PC-3 (cell line): Measurements from ENCODE around the gene CD101.

Source experiments
- EZH2 ChIP-seq: fragments of 300-600 bp; sonication (generic); IDR thresholded peaks from one replicate; pipeline ENCODE4 v1.6.1; 2017; ENCODE audit warnings: antibody characterized with exemption, mild to moderate bottlenecking, low read length; ENCODE audit not compliant: unreplicated experiment
- EZH2phosphoT487 ChIP-seq: fragments of 300-600 bp; sonication (generic); IDR thresholded peaks from 2 replicates; pipeline ENCODE4 v1.6.1; 2018; ENCODE audit warnings: mild to moderate bottlenecking, antibody characterized with exemption, low read length, borderline replicate concordance
- TF ChIP-seq, protein P1 (sequence below): fragments of 300-600 bp; sonication (generic); conservative IDR thresholded peaks from 2 replicates; pipeline ENCODE4 v1.5.1; 2017; ENCODE audit warnings: antibody characterized with exemption, low read depth, mild to moderate bottlenecking, low read length

DNA sequence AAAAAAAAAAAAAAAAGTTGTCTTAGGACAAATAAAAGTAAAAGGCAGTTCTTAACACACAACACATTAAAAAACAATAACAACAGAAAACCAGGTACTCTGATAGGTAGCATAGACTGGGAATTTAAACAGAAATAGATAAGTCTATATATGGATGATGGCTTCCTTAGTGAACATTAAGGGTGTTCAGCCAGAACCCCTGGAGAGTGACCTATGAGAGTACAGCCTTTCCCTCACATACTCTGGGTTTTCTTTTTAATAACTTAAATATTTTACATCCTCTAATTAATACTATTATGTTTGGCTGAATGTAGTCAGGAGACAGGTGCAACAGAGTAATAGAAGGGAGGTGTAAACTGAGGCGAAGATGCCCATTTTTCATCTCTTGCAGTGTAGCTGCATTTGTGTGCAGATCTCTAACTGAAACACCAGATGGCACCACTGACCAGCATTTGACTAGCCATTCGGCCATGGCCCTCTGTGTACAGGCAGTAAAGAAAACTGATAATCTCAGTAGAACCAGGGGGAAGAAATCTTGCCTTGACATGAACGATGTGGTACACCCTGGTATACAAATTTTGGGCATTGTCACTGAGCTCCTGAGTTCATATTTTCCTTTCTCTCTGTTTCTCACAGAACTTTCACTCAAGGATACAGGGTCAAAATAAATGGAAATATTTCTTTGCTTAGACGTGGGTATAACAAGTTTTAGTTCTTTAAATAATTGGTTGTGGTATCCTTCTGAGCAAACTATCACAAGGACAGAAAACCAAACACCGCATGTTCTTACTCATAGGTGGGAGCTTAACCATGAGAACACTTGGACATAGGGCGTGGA is 66.2 kb downstream of the CD101 start:
- no peak for TF ChIP-seq EZH2phosphoT487
- TF ChIP-seq, protein P1, sequence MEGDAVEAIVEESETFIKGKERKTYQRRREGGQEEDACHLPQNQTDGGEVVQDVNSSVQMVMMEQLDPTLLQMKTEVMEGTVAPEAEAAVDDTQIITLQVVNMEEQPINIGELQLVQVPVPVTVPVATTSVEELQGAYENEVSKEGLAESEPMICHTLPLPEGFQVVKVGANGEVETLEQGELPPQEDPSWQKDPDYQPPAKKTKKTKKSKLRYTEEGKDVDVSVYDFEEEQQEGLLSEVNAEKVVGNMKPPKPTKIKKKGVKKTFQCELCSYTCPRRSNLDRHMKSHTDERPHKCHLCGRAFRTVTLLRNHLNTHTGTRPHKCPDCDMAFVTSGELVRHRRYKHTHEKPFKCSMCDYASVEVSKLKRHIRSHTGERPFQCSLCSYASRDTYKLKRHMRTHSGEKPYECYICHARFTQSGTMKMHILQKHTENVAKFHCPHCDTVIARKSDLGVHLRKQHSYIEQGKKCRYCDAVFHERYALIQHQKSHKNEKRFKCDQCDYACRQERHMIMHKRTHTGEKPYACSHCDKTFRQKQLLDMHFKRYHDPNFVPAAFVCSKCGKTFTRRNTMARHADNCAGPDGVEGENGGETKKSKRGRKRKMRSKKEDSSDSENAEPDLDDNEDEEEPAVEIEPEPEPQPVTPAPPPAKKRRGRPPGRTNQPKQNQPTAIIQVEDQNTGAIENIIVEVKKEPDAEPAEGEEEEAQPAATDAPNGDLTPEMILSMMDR = peak; percentile 89
- TF ChIP-seq EZH2 = no peak
